ENCODE measurements around the gene MMP12. TPM values are rescaled to one million over a fixed set of nuclear protein-coding genes. Genes with fewer than 3 reads are reported as not detected.
"Not testable (repeated sequence)": the region's sequence is repeated elsewhere in the genome, so short reads cannot be mapped to it uniquely, and the experiment has no call there.

The MMP12 gene
- total and polyA plus RNA-seq, 2 donors (not counting 3 experiments of a cell fraction or from before 2014, with no cell fraction given) = not detected

- H2AFZ ChIP-seq (ENCODE audit: low read depth, low read length) = no peak overlapping the region
- DNase-seq (ENCODE audit: low read depth, low spot score) (no peak), FAIRE-seq (no peak)
- no peak overlapping the region for H3K27ac ChIP-seq (ENCODE audit: insufficient read depth, low read depth, low read length)
- no peaks in the 10 kb centered on the region for H3K4me1 ChIP-seq (ENCODE audit: control insufficient read depth, extremely low read depth, insufficient read depth, low read length)
- no peaks in the 10 kb centered on the region for H3K79me2 ChIP-seq (ENCODE audit: control insufficient read depth, insufficient read depth, low read length)
- CTCF ChIA-PET = interaction anchor here (1.0 to 4.1 kb wide), 5 partner anchors 29 to 149 kb away, joined by 3 to 64 read pairs (median 4); partner anchors contain the start of gene MMP1
- no TSS peak for BruUV-seq (replicated peaks)
- H3K27me3 ChIP-seq (ENCODE audit: control insufficient read depth in 2 of 2, insufficient read depth in 2 of 2, low read length in 2 of 2) = no peaks in the 10 kb centered on the region
- intact Hi-C loops (cut with micrococcal nuclease) (loop anchor here (10.0 kb wide), 1 partner anchor 117 kb away; the partner anchor contains the start of gene MMP1), dilution Hi-C loops (cut with MboI; ENCODE audit: extremely low pct_ligation_motif_present, low sequenced_read_pairs) (no loop called here)
- POLR2A ChIA-PET = no interaction called here
- no peaks in the 10 kb centered on the region for H3K36me3 ChIP-seq (ENCODE audit: control insufficient read depth in 2 of 2, extremely low read depth in 1 of 2, insufficient read depth in 2 of 2, low read length in 2 of 2)
- H3K9ac ChIP-seq (replicated peaks; ENCODE audit: extremely low read depth, insufficient read depth, low read length) = no peak overlapping the region
- no peak for TF ChIP-seq POLR2AphosphoS5 (IDR thresholded peaks at IDR 0.05; ENCODE audit: insufficient read depth, low read depth, low read length)
- no peak for TF ChIP-seq EZH2 (IDR thresholded peaks at IDR 0.05; ENCODE audit: borderline replicate concordance, low read depth, low read length, severe bottlenecking)
- no peak for TF ChIP-seq CTCF (IDR thresholded peaks at IDR 0.05; ENCODE audit: extremely low read depth in 1 of 2, insufficient read depth in 1 of 2, low read depth in 1 of 2, low read length in 2 of 2)
- no peak for TF ChIP-seq FOS (IDR thresholded peaks at IDR 0.05; ENCODE audit: borderline replicate concordance, insufficient read depth, low read length)
- no peak for TF ChIP-seq MYC (IDR thresholded peaks at IDR 0.05; ENCODE audit: low read depth, low read length)
- TF ChIP-seq MAX (IDR thresholded peaks at IDR 0.05; ENCODE audit: insufficient read depth, insufficient read length) = no peak
- no peak for TF ChIP-seq POLR2A (IDR thresholded peaks at IDR 0.05; ENCODE audit: low read depth, low read length)
- TF ChIP-seq JUN (IDR thresholded peaks at IDR 0.05; ENCODE audit: borderline replicate concordance, insufficient read depth, insufficient read length, low read depth) = no peak
- TF ChIP-seq GATA2 (IDR thresholded peaks at IDR 0.05; ENCODE audit: insufficient read depth, insufficient read length, low read depth, low read length) = no peak
- no peaks in the 10 kb centered on the region for H4K20me1 ChIP-seq (replicated peaks; ENCODE audit: control insufficient read depth, extremely low read depth, insufficient read depth, low read length)
- H3K4me2 ChIP-seq (ENCODE audit: insufficient read depth, low read length) = no peak overlapping the region
- no peaks in the 10 kb centered on the region for H3K9me1 ChIP-seq (replicated peaks; ENCODE audit: control insufficient read depth, extremely low read depth, insufficient read depth, low read length)
- no peaks in the 10 kb centered on the region for H3K9me3 ChIP-seq (replicated peaks; ENCODE audit: control insufficient read depth, insufficient read depth, low read length)
- no peak overlapping the region for H3K4me3 ChIP-seq (replicated peaks in 1 of 3; ENCODE audit: insufficient read depth in 1 of 3, low read depth in 1 of 3, low read length in 3 of 3)
Observed at GRCh38 chr11:102911758-102912481, 37.1 kb upstream of the MMP12 start.

- H3K79me2 ChIP-seq (ENCODE audit: control insufficient read depth, insufficient read depth, low read length); H4K20me1 ChIP-seq (replicated peaks; ENCODE audit: control insufficient read depth, extremely low read depth, insufficient read depth, low read length); H3K27ac ChIP-seq (ENCODE audit: insufficient read depth, low read depth, low read length); H3K36me3 ChIP-seq (ENCODE audit: control insufficient read depth in 2 of 2, extremely low read depth in 1 of 2, insufficient read depth in 2 of 2, low read length in 2 of 2); H3K4me3 ChIP-seq (replicated peaks in 1 of 3; ENCODE audit: insufficient read depth in 1 of 3, low read depth in 1 of 3, low read length in 3 of 3); H3K4me2 ChIP-seq (ENCODE audit: insufficient read depth, low read length); CTCF ChIA-PET; H3K9me3 ChIP-seq (replicated peaks; ENCODE audit: control insufficient read depth, insufficient read depth, low read length); FAIRE-seq; H3K9ac ChIP-seq (replicated peaks; ENCODE audit: extremely low read depth, insufficient read depth, low read length); dilution Hi-C loops (cut with MboI; ENCODE audit: extremely low pct_ligation_motif_present, low sequenced_read_pairs); H3K27me3 ChIP-seq (ENCODE audit: control insufficient read depth in 2 of 2, insufficient read depth in 2 of 2, low read length in 2 of 2); H3K9me1 ChIP-seq (replicated peaks; ENCODE audit: control insufficient read depth, extremely low read depth, insufficient read depth, low read length); BruUV-seq (replicated peaks); H2AFZ ChIP-seq (ENCODE audit: low read depth, low read length); DNase-seq (ENCODE audit: low read depth, low spot score); H3K4me1 ChIP-seq (ENCODE audit: control insufficient read depth, extremely low read depth, insufficient read depth, low read length); intact Hi-C loops (cut with micrococcal nuclease); POLR2A ChIA-PET: not testable (repeated sequence)
Observed at GRCh38 chr11:102905848-102906247, 31.1 kb upstream of the MMP12 start.
